Cardiac muscle cell (in vitro differentiated cells and primary cell): ENCODE results near the gene SLC44A2. TPM values are rescaled to one million over a fixed set of nuclear protein-coding genes. Genes with fewer than 3 reads are reported as not detected.

Experiments used
- DNase-seq, 2 donors: peaks; one replicate each; pipeline versions ENCODE4 v3.0.0 to v3.0.0-alpha.2; 2010 to 2017; ENCODE audit warnings: low read depth in 1 of 2, low spot score in 1 of 2
- H3K27ac ChIP-seq: fragments of 200-600 bp; sonication (generic); 2 replicates; pipeline ENCODE4 v1.5.1; 2016
- H3K27me3 ChIP-seq: fragments of 200-600 bp; sonication (generic); 2 replicates; pipeline ENCODE4 v1.6.0; 2016; ENCODE audit warnings: control low read depth
- H3K36me3 ChIP-seq: fragments of 200-600 bp; sonication (generic); 2 replicates; pipeline ENCODE4 v1.5.1; 2016; ENCODE audit warnings: control low read depth
- H3K4me1 ChIP-seq: fragments of 200-600 bp; sonication (generic); 2 replicates; pipeline ENCODE4 v1.8.1; 2017; ENCODE audit warnings: low read depth, mild to moderate bottlenecking, mixed run types
- H3K4me3 ChIP-seq: fragments of 200-600 bp; sonication (generic); 2 replicates; pipeline ENCODE4 v1.5.1; 2016; ENCODE audit warnings: mild to moderate bottlenecking
- H3K9me3 ChIP-seq: fragments of 200-600 bp; sonication (generic); 2 replicates; pipeline ENCODE4 v1.5.1; 2017; ENCODE audit warnings: low read depth, mild to moderate bottlenecking, control low read depth
- polyA plus RNA-seq: library from polyadenylated mRNA; unstranded; fragments of >200 nt; fragmentation: Nextera tagmentation; extraction: Ambion mirVana; gene quantifications from 2 replicates; pipeline ENCODE4 v1.2.1, GENCODE V29; 2016
- total RNA-seq: library from RNA; depleted of rRNA; stranded (reverse); fragments of >200 nt; gene quantifications from 2 replicates; pipeline ENCODE4 v1.2.3, GENCODE V29; 2016
- TF ChIP-seq, protein P1 (sequence below): IDR thresholded peaks from 2 replicates; pipeline ENCODE4 v1.5.1; 2012; ENCODE audit warnings: low read depth, mild to moderate bottlenecking, low read length

SLC44A2 gene
- total and polyA plus RNA-seq, 2 experiments from 2014 or later: 108 to 109 TPM

DNA sequence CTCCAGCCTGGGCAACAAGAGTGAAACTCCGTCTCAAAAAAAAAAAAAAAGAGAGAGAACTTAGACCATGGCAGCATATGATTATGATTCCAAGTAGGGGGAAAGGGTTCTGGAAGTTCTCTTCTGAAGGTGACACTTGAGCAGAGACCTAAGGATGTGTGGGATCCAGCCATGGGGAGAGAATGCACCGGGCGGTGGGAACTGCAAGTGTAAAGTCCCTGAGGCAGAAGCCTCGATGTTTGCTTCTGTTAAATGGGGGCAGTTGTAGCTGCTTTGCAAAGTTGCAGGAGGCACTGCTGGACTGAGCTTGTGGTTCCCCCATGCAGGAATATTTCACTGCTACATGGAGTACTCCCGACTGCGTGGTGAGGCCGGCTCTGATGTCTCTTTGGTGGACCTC, 9.1 kb downstream of the SLC44A2 start:
- Histone ChIP-seq H3K9me3 (no peaks in the 10 kb centered on the region), H3K4me3 (no peak overlapping the region), H3K36me3 (peaks cover 47% of the 10 kb centered on the region), H3K27ac (no peak overlapping the region), H3K27me3 (no peaks in the 10 kb centered on the region), H3K4me1 (no peaks in the 10 kb centered on the region)
- TF ChIP-seq, protein P1, sequence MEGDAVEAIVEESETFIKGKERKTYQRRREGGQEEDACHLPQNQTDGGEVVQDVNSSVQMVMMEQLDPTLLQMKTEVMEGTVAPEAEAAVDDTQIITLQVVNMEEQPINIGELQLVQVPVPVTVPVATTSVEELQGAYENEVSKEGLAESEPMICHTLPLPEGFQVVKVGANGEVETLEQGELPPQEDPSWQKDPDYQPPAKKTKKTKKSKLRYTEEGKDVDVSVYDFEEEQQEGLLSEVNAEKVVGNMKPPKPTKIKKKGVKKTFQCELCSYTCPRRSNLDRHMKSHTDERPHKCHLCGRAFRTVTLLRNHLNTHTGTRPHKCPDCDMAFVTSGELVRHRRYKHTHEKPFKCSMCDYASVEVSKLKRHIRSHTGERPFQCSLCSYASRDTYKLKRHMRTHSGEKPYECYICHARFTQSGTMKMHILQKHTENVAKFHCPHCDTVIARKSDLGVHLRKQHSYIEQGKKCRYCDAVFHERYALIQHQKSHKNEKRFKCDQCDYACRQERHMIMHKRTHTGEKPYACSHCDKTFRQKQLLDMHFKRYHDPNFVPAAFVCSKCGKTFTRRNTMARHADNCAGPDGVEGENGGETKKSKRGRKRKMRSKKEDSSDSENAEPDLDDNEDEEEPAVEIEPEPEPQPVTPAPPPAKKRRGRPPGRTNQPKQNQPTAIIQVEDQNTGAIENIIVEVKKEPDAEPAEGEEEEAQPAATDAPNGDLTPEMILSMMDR: no peak
- no peak for DNase-seq

DNA sequence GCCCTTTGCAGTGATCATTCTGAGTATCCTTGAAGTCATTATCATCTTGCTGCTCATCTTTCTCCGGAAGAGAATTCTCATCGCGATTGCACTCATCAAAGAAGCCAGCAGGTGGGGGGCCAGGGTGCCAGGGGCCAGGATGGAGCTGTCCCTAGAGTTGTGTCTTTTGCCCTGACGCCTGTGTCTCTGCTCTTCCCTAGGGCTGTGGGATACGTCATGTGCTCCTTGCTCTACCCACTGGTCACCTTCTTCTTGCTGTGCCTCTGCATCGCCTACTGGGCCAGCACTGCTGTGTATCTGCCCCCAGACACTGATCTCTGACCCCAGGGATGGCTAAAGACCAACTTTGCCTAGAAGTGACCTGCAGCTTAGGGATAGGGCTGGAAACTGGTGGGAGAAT, 9.6 kb downstream of the SLC44A2 start:
- peaks cover 47% of the 10 kb centered on the region for H3K36me3 ChIP-seq
- TF ChIP-seq, protein P1: no peak
- H3K4me3 ChIP-seq: no peak overlapping the region
- H3K27me3 ChIP-seq: no peaks in the 10 kb centered on the region
- no peaks in the 10 kb centered on the region for H3K9me3 ChIP-seq
- no peak overlapping the region for H3K27ac ChIP-seq
- no peak for DNase-seq
- H3K4me1 ChIP-seq: no peaks in the 10 kb centered on the region

DNA sequence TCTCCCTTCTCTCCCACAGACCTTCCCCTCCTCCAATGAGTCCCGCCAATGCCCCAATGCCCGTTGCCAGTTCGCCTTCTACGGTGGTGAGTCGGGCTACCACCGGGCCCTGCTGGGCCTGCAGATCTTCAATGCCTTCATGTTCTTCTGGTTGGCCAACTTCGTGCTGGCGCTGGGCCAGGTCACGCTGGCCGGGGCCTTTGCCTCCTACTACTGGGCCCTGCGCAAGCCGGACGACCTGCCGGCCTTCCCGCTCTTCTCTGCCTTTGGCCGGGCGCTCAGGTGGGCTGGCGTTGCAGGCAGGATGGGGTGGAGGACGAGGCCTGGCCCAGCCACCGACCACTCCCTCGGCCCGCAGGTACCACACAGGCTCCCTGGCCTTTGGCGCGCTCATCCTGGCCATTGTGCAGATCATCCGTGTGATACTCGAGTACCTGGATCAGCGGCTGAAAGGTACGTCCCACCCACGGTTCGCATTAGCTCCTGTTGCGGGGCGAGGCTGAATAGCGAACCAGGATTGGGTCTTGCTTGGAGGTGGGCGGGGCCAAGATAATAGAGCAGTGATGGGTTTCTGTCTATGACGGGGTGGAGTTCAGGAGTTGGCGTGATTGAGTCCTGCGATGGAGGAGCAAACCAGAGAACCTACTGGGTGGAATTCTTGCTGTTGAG, 11.1 kb downstream of the SLC44A2 start:
- TF ChIP-seq, protein P1: no peak
- no peak for DNase-seq
- H3K36me3 ChIP-seq: peaks cover 49% of the 10 kb centered on the region

DNA sequence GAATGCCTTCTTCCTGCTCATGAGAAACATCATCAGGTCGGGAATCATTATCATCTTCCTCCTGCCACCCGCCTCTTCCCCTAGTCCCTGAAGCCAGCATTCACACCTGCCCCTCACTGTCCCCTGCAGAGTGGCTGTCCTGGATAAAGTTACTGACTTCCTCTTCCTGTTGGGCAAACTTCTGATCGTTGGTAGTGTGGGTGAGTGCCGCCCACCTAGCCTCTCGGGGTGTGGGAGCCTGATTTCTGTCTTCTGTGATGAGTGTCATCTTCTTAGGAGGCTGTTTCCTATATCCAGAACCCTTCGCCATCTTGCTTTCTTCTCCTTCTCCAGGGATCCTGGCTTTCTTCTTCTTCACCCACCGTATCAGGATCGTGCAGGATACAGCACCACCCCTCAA, 12.5 kb downstream of the SLC44A2 start:
- Histone ChIP-seq H3K27me3 (no peaks in the 10 kb centered on the region), H3K36me3 (peaks cover 39% of the 10 kb centered on the region), H3K4me3 (no peak overlapping the region), H3K27ac (no peak overlapping the region), H3K4me1 (no peaks in the 10 kb centered on the region), H3K9me3 (no peaks in the 10 kb centered on the region)
- TF ChIP-seq, protein P1: no peak
- DNase-seq: no peak

More for the DNA sequence above, 11.1 kb downstream of the SLC44A2 start:
- no peaks in the 10 kb centered on the region for H3K4me1 ChIP-seq
- H3K27ac ChIP-seq: no peak overlapping the region
- no peak overlapping the region for H3K4me3 ChIP-seq
- no peaks in the 10 kb centered on the region for H3K9me3 ChIP-seq
- no peaks in the 10 kb centered on the region for H3K27me3 ChIP-seq

DNA sequence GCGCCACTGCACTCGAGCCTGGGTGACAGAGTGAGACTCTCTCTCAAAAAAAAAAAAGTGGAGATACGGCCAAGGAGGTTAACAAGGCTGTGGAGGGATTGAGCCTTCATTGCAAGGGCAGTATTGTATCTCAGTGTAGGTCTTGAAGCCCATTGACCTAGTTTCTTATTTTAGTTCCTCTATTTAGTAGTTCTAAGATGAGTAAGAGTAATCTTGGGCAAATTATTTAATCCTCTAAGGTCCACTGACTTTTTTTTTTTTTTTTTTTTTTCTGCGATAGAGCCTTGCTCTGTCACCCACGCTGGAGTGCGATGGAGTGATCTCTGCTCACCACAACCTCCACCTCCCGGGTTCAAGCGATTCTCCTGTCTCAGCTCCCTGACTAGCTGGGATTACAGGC, 14.5 kb downstream of the SLC44A2 start:
- peaks cover 7% of the 10 kb centered on the region for H3K4me1 ChIP-seq
- peaks cover 33% of the 10 kb centered on the region for H3K36me3 ChIP-seq
- H3K27ac ChIP-seq: no peak overlapping the region
- TF ChIP-seq, protein P1: no peak
- H3K4me3 ChIP-seq: no peak overlapping the region
- H3K9me3 ChIP-seq: no peaks in the 10 kb centered on the region
- H3K27me3 ChIP-seq: no peaks in the 10 kb centered on the region
- DNase-seq: no peak
